Stimulated activated memory B cell treated with anti-CD40 and anti-IgM and Interleukin-4, amounts not matched to agents 10 μg/mL and 1 μg/mL and 100 μg/mL, for 72 hours (primary cell): ENCODE measurements around the gene RTN4.
"Not testable (repeated sequence)": the region's sequence is repeated elsewhere in the genome, so short reads cannot be mapped to it uniquely, and the experiment has no call there.

ENCODE experiments used
- ATAC-seq: fragments of 150-1000 bp; cut with Tn5 transposase; 2 replicates; pipeline ENCODE4 v1.10.0; 2021
- H3K27ac Mint-ChIP-seq: one replicate; pipeline ENCODE4 v1.8.0; 2022; ENCODE audit warnings: mild to moderate bottlenecking, mixed read lengths
- H3K27me3 Mint-ChIP-seq: one replicate; pipeline ENCODE4 v1.8.0; 2022; ENCODE audit warnings: mixed read lengths
- H3K36me3 Mint-ChIP-seq: one replicate; pipeline ENCODE4 v1.8.0; 2022; ENCODE audit warnings: mixed read lengths
- H3K4me1 Mint-ChIP-seq: one replicate; pipeline ENCODE4 v1.8.0; 2022; ENCODE audit warnings: mixed read lengths
- H3K4me3 Mint-ChIP-seq: one replicate; pipeline ENCODE4 v1.8.0; 2022; ENCODE audit warnings: mild to moderate bottlenecking, moderate library complexity, mixed read lengths
- H3K9me3 Mint-ChIP-seq: one replicate; pipeline ENCODE4 v1.8.0; 2022; ENCODE audit warnings: mixed read lengths

RTN4 gene

GRCh38 chr2:55012672-55013484 is 37.4 kb downstream of the RTN4 start:
- ATAC-seq = no peak
- Mint-ChIP-seq H3K27ac (no peak overlapping the region), H3K36me3 (no peaks in the 10 kb centered on the region), H3K4me1 (peaks cover 34% of the 10 kb centered on the region), H3K9me3 (no peaks in the 10 kb centered on the region), H3K4me3 (no peak overlapping the region), H3K27me3 (no peaks in the 10 kb centered on the region)

- peaks cover 43% of the 10 kb centered on the region for H3K4me1 Mint-ChIP-seq
- no peak for ATAC-seq
- no peaks in the 10 kb centered on the region for H3K36me3 Mint-ChIP-seq
- no peaks in the 10 kb centered on the region for H3K27me3 Mint-ChIP-seq
- H3K9me3 Mint-ChIP-seq = no peaks in the 10 kb centered on the region
- H3K4me3 Mint-ChIP-seq = no peak overlapping the region
- H3K27ac Mint-ChIP-seq = no peak overlapping the region
These were observed 38.2 kb downstream of the RTN4 start for GRCh38 chr2:55011831-55012671.

GRCh38 chr2:55010915-55011314 is 39.3 kb downstream of the RTN4 start:
- Mint-ChIP-seq H3K4me1 (peaks cover 54% of the 10 kb centered on the region), H3K9me3 (no peaks in the 10 kb centered on the region), H3K4me3 (no peak overlapping the region), H3K27me3 (no peaks in the 10 kb centered on the region), H3K36me3 (no peaks in the 10 kb centered on the region), H3K27ac (no peak overlapping the region)
- ATAC-seq = no peak

GRCh38 chr2:55010149-55010591 is 40.1 kb downstream of the RTN4 start:
- peak; percentile 90 for ATAC-seq
- H3K4me1 Mint-ChIP-seq = peaks cover 53% of the 10 kb centered on the region
- H3K27me3 Mint-ChIP-seq = no peaks in the 10 kb centered on the region
- no peaks in the 10 kb centered on the region for H3K9me3 Mint-ChIP-seq
- H3K4me3 Mint-ChIP-seq = peak overlapping the region; percentile 61
- no peaks in the 10 kb centered on the region for H3K36me3 Mint-ChIP-seq
- H3K27ac Mint-ChIP-seq = peak overlapping the region; percentile 9

- peak overlapping the region; percentile 9 for H3K27ac Mint-ChIP-seq
- ATAC-seq = no peak
- H3K27me3 Mint-ChIP-seq = no peaks in the 10 kb centered on the region
- H3K9me3 Mint-ChIP-seq = no peaks in the 10 kb centered on the region
- H3K4me1 Mint-ChIP-seq = peaks cover 54% of the 10 kb centered on the region
- no peaks in the 10 kb centered on the region for H3K36me3 Mint-ChIP-seq
- H3K4me3 Mint-ChIP-seq = peak overlapping the region; percentile 61
These were observed 40.8 kb downstream of the RTN4 start for GRCh38 chr2:55009277-55010060.

GRCh38 chr2:55006306-55006705 is 43.9 kb downstream of the RTN4 start:
- Mint-ChIP-seq H3K27me3 (no peaks in the 10 kb centered on the region), H3K36me3 (no peaks in the 10 kb centered on the region), H3K27ac (no peak overlapping the region), H3K4me3 (no peak overlapping the region), H3K9me3 (no peaks in the 10 kb centered on the region), H3K4me1 (peaks cover 57% of the 10 kb centered on the region)
- no peak for ATAC-seq

GRCh38 chr2:55003706-55004639 is 46.3 kb downstream of the RTN4 start:
- ATAC-seq = no peak
- Mint-ChIP-seq H3K4me1 (peaks cover 63% of the 10 kb centered on the region), H3K27me3 (no peaks in the 10 kb centered on the region), H3K9me3 (no peaks in the 10 kb centered on the region), H3K4me3 (no peak overlapping the region), H3K27ac (peak overlapping the region; percentile 15), H3K36me3 (no peaks in the 10 kb centered on the region)

- H3K4me3 Mint-ChIP-seq = no peak overlapping the region
- H3K9me3 Mint-ChIP-seq = no peaks in the 10 kb centered on the region
- no peak for ATAC-seq
- no peak overlapping the region for H3K27ac Mint-ChIP-seq
- H3K4me1 Mint-ChIP-seq = peaks cover 72% of the 10 kb centered on the region
- no peaks in the 10 kb centered on the region for H3K27me3 Mint-ChIP-seq
- no peaks in the 10 kb centered on the region for H3K36me3 Mint-ChIP-seq
These were observed 48.5 kb downstream of the RTN4 start for GRCh38 chr2:55001716-55002115.

GRCh38 chr2:55000341-55000740 is 49.9 kb downstream of the RTN4 start:
- Mint-ChIP-seq H3K27ac (no peak overlapping the region), H3K4me1 (peaks cover 76% of the 10 kb centered on the region), H3K36me3 (no peaks in the 10 kb centered on the region), H3K27me3 (no peaks in the 10 kb centered on the region), H3K4me3 (no peak overlapping the region), H3K9me3 (no peaks in the 10 kb centered on the region)
- no peak for ATAC-seq

- no peaks in the 10 kb centered on the region for H3K36me3 Mint-ChIP-seq
- H3K27me3 Mint-ChIP-seq = no peaks in the 10 kb centered on the region
- no peak overlapping the region for H3K4me3 Mint-ChIP-seq
- no peak for ATAC-seq
- H3K9me3 Mint-ChIP-seq = no peaks in the 10 kb centered on the region
- H3K27ac Mint-ChIP-seq = peak overlapping the region; percentile 27
- H3K4me1 Mint-ChIP-seq = peaks cover 77% of the 10 kb centered on the region
These were observed 51.1 kb downstream of the RTN4 start for GRCh38 chr2:54999182-54999581.

- H3K27me3 Mint-ChIP-seq = no peaks in the 10 kb centered on the region
- ATAC-seq = no peak
- H3K4me3 Mint-ChIP-seq = no peak overlapping the region
- H3K9me3 Mint-ChIP-seq = no peaks in the 10 kb centered on the region
- H3K27ac Mint-ChIP-seq = no peak overlapping the region
- no peaks in the 10 kb centered on the region for H3K36me3 Mint-ChIP-seq
- H3K4me1 Mint-ChIP-seq = peaks cover 78% of the 10 kb centered on the region
These were observed 52.4 kb downstream of the RTN4 start for GRCh38 chr2:54997826-54998225.

- peaks cover 65% of the 10 kb centered on the region for H3K4me1 Mint-ChIP-seq
- H3K4me3 Mint-ChIP-seq = no peak overlapping the region
- no peak for ATAC-seq
- no peak overlapping the region for H3K27ac Mint-ChIP-seq
- H3K36me3 Mint-ChIP-seq = no peaks in the 10 kb centered on the region
- no peaks in the 10 kb centered on the region for H3K9me3 Mint-ChIP-seq
- H3K27me3 Mint-ChIP-seq = no peaks in the 10 kb centered on the region
These were observed 54.7 kb downstream of the RTN4 start for GRCh38 chr2:54995553-54995952.

- ATAC-seq, H3K4me3 Mint-ChIP-seq, H3K27me3 Mint-ChIP-seq, H3K9me3 Mint-ChIP-seq, H3K27ac Mint-ChIP-seq: not testable (repeated sequence)
- H3K4me1 Mint-ChIP-seq = peaks cover 36% of the 10 kb centered on the region
- peaks cover 16% of the 10 kb centered on the region for H3K36me3 Mint-ChIP-seq
These were observed 59.6 kb downstream of the RTN4 start for GRCh38 chr2:54990694-54991093.

GRCh38 chr2:54988612-54989011 is 61.6 kb downstream of the RTN4 start:
- ATAC-seq = no peak
- Mint-ChIP-seq H3K27ac (no peak overlapping the region), H3K4me1 (peaks cover 27% of the 10 kb centered on the region), H3K27me3 (no peaks in the 10 kb centered on the region), H3K9me3 (no peaks in the 10 kb centered on the region), H3K36me3 (peaks cover 25% of the 10 kb centered on the region), H3K4me3 (no peak overlapping the region)
